MG63 (cell line): Measurements from ENCODE around the gene HOXC4. TPM values are rescaled to one million over a fixed set of nuclear protein-coding genes. Genes with fewer than 3 reads are reported as not detected.

ENCODE experiments used
- DNase-seq: peaks from one replicate; pipeline ENCODE4 v3.0.0-alpha.2; 2020
- H3K27me3 ChIP-seq: fragments of 250-450 bp; sonication (Bioruptor Pico); 2 replicates; pipeline ENCODE4 v1.5.1; 2020; ENCODE audit warnings: mild to moderate bottlenecking, moderate library complexity
- H3K36me3 ChIP-seq: fragments of 250-450 bp; sonication (Bioruptor Pico); 2 replicates; pipeline ENCODE4 v1.5.1; 2020; ENCODE audit warnings: mild to moderate bottlenecking, moderate library complexity
- H3K4me3 ChIP-seq: fragments of 250-450 bp; sonication (Bioruptor Pico); 2 replicates; pipeline ENCODE4 v1.5.1; 2020; ENCODE audit warnings: mild to moderate bottlenecking, moderate library complexity
- H3K9me3 ChIP-seq: fragments of 250-450 bp; sonication (Bioruptor Pico); 2 replicates; pipeline ENCODE4 v1.5.1; 2020; ENCODE audit warnings: mild to moderate bottlenecking, moderate library complexity
- total RNA-seq: library from RNA; depleted of rRNA; stranded (reverse); fragments of >200 nt; shearing (Covaris generic); gene quantifications from 2 replicates; pipeline ENCODE4 v1.2.3, GENCODE V29; 2014; ENCODE audit warnings: low replicate concordance; rRNA removed

Gene HOXC4
- total RNA-seq = 2.3 and 5.2 TPM in 2 replicates

DNA sequence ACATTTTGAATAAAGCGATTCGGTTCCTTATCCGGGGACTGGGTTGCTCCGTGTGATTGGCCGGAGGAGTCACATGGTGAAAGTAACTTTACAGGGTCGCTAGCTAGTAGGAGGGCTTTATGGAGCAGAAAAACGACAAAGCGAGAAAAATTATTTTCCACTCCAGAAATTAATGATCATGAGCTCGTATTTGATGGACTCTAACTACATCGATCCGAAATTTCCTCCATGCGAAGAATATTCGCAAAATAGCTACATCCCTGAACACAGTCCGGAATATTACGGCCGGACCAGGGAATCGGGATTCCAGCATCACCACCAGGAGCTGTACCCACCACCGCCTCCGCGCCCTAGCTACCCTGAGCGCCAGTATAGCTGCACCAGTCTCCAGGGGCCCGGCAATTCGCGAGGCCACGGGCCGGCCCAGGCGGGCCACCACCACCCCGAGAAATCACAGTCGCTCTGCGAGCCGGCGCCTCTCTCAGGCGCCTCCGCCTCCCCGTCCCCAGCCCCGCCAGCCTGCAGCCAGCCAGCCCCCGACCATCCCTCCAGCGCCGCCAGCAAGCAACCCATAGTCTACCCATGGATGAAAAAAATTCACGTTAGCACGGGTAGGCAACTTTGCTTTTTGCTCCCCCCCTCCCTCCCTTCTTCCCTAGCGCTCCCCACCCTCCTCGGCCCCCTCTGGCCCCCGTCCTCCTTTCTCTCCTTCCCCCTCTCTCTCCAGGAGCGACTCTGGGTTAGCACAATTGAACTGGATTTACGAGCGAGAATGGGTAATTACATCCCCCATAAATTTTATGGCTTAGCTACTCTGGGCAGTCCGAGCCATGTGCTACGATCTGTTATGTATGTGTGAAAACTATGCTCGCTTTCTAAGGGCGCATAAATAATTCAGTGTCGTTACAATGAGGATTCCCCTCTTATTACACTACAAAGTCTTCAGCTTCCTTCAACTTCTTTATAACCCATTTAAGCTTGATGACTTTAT, at the start of gene HOXC4:
Gene HOXC4 (plus strand): TSS at position 85 of the 991 bp plus-strand sequence. CDS start 88 bp downstream, at position 173.
- no peaks in the 10 kb centered on the region; the same call in 1 of the 2 replicates for H3K36me3 ChIP-seq
- H3K4me3 ChIP-seq = peak within 1 kb of the TSS; percentile 39
- no peak for DNase-seq
- no peaks in the 10 kb centered on the region for H3K9me3 ChIP-seq
- no peaks in the 10 kb centered on the region for H3K27me3 ChIP-seq

DNA sequence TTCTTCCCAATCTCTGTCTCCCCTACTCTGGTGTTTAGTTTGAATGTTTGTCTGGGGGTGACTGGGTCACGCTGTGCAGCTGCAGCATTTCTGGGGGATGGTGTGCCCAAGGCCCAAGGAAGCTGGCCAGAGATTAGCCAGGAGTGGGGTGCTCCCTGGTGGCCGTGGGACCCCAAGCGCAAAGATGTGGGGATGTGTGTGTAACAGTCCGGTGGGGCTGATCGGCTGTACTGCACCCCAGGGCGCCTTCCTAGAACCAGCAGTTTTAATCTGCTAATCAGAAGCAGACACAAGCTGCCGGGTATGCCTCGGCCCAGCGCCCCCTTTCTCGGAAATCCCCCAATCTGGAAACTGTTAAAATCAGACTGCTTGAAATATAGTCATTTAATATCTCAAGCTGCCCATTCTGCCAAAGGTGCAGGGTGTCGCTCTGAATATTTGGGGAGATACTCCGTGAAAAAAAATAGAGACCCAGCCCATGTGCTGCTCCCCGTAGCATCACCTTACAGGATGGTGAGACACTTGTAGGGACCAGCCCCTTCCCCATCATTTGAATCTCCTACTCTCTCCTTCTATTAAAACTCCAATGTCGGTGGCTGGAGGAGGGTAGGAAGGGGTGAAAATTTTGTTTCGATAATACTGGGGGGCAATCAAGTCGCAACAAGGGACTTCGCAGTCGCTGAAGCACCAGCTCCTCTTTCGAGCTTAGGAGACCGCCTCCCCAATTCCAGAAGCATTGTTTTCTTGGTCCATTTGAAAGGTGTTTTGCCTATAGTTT, 49.4 kb upstream of the HOXC4 start:
- Histone ChIP-seq H3K27me3 (no peaks in the 10 kb centered on the region), H3K36me3 (peaks cover 15% of the 10 kb centered on the region), H3K4me3 (no peak overlapping the region), H3K9me3 (no peaks in the 10 kb centered on the region)
- DNase-seq = no peak

DNA sequence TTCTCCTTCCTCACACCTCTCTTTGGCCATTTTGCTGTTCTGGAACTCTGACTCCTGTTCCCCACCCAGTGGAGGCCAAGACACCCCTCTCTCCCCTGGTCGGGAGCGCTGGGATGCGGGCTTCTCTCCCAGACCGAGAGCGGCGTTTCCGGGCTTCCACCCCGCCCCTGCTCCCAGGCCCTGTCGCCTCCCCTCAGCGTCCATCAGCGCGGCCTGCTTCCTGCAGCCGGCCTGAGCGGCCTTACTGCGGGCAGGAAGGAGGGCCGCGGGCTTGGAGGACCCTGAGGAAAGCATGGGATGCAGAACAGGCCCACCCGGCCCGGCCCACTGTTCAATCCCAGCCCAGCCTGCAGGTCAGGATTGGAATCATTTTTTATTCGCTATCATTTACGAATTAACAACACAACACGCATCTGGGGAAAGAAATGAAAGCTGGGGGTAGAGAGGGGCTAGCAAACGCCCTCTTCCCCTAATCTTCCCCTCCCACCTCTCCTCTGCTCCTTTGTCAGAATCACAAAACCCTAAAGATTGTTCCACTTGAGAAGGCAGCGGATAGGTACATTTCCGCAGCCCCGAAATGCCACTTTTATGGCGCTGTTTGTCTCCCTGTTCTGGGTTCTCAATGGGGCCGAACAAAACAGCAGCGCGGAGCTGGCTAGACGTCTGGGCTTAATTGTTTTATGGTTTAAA, 48.6 kb upstream of the HOXC4 start:
- Histone ChIP-seq H3K4me3 (no peak overlapping the region), H3K27me3 (no peaks in the 10 kb centered on the region), H3K9me3 (no peaks in the 10 kb centered on the region), H3K36me3 (peaks cover 15% of the 10 kb centered on the region)
- DNase-seq = no peak

DNA sequence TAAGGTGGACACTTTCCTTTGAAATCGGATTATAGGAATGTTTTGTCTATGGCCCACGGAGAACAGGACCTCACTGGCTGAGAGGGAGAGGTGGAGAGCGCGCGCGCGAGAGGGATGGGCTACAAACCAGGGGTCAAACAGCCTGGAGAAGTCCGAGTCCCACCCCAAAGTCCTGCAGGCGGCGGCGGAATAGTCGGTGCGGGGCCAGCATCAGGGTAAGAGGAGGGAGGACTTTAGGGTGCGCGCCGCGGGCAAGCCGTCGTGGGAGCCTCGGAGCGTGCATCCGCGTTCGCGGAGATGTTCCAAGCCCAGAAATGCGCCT, 48.1 kb upstream of the HOXC4 start:
- H3K27me3 ChIP-seq = no peaks in the 10 kb centered on the region
- H3K4me3 ChIP-seq = no peak overlapping the region

DNA sequence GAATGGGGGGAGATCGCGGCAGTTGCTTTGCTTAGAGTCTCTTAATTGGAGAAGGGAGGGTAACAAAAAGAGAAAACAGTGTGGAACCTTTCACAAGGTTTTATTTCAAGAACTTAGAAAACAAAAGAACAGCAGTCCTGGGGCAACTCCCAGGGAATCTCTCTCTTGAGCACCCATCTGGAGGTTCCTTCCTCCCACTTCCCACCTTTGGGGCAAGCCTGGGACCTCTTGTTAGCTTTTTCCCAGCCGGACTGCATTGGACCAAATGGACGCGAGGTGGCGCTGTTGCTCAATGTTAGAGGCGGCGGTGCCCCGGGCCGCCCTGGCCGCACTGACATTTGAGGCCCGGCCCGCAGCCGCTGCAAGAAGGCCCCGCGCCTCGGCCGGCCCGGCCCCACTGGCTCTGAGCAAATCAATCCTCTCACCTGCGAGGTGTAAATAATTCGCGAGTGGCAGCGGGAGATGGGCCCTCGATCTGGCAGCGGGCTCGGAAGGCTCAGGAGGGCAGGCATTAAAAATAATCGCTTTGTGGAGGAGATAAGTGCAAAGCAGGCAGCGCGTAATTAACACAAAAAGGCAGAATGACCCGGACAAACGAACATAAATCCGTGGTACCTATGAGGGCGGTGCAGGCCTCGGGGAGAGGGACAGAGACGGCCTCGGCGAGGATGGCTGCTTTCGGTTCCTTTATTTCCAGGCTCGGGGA, 47.6 kb upstream of the HOXC4 start:
- no peak overlapping the region; the same call in 1 of the 2 replicates for H3K4me3 ChIP-seq
- H3K36me3 ChIP-seq = peaks cover 16% of the 10 kb centered on the region
- no peaks in the 10 kb centered on the region for H3K9me3 ChIP-seq
- peak; percentile 77 for DNase-seq
- no peaks in the 10 kb centered on the region for H3K27me3 ChIP-seq

More for the DNA sequence above, 48.1 kb upstream of the HOXC4 start:
- Histone ChIP-seq H3K9me3 (no peaks in the 10 kb centered on the region), H3K36me3 (peaks cover 15% of the 10 kb centered on the region)
- no peak for DNase-seq

DNA sequence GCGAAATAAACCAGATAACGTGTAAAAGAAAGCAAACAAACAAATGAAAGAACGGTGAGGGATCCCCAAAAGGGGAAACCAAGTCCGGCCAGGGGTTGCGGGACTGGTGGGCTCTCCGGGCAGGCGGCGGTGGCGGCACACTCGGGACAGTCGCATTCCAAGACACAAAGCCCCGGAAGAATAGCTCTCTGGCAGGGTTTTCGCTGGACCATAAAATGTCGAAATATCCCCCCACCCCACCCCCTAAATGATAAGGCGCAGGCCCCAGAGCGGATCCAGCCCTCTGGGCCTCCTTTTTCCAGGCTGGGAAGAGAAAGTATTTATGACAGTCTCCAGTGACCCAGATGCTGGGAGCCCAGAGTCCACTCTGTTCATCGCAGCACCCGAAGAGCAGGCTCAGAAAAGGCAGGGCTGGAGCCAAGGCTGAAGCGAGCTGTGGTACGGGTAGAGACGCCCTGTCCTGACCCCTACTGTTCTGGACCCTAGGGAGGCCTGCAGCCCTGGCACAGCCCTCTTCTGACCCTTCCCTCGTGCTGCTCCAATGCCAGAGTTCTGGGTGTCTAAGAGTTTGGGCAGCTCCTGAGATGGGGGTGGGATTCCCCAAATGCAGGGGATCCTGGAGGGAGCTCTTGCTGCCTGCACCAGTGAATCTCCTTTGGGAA, 46.9 kb upstream of the HOXC4 start:
- no peaks in the 10 kb centered on the region for H3K9me3 ChIP-seq
- DNase-seq = no peak
- H3K27me3 ChIP-seq = no peaks in the 10 kb centered on the region
- peaks cover 22% of the 10 kb centered on the region for H3K36me3 ChIP-seq
- no peak overlapping the region for H3K4me3 ChIP-seq

DNA sequence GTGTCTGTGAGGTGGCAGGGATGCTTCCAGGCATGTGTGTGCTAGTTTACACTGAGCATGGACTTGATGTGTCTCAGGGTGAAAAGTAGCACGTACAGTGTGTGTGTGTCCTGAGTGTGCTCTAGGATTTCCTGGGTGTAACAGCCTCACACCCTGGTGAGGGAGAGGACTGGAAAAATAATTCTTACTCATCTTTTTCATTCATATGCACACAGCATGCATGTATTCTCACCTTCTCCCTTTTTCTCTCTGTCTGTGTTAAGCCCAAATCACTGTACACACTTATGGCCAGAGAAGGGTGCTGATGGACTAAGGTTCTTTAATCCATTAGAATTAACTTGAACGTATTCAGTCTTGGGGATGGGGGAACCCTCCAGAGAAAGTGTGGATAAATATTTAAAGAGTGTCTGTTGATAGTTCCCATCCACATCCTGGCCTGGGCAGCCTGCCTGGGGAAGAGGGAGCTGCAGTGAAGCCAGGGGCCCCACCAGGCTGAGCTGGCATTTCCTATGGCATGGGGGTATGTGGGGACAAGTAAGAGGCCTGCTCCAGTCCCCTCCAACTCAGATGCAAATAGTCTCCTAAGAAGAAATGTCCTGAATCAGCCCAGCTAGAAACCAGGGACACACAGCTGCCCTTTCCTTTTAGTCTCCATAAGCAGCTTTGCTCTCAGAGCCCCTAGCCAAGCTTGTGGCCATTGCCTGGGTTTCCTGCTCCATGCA, 45.9 kb upstream of the HOXC4 start:
- Histone ChIP-seq H3K27me3 (no peaks in the 10 kb centered on the region), H3K4me3 (no peak overlapping the region), H3K36me3 (peaks cover 15% of the 10 kb centered on the region), H3K9me3 (no peaks in the 10 kb centered on the region)
- no peak for DNase-seq

DNA sequence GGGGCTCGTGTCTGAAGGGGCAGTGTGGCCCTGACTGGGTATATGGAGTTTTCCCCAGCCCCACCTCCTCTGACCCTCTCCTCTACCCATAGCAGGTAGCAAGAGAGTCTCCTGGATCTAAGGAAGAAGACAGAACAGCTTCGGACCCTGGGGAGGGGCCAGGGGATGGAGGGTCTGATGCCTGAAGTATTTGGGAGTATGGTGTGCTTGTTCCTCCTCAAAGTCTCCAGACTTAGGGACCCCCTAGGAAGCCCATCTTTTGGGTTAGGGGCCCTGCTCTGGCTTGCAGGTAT, 45.4 kb upstream of the HOXC4 start:
- Histone ChIP-seq H3K4me3 (peak overlapping the region; percentile 58; the same call in 1 of the 2 replicates), H3K9me3 (no peaks in the 10 kb centered on the region), H3K36me3 (peaks cover 17% of the 10 kb centered on the region), H3K27me3 (no peaks in the 10 kb centered on the region)
- no peak for DNase-seq

DNA sequence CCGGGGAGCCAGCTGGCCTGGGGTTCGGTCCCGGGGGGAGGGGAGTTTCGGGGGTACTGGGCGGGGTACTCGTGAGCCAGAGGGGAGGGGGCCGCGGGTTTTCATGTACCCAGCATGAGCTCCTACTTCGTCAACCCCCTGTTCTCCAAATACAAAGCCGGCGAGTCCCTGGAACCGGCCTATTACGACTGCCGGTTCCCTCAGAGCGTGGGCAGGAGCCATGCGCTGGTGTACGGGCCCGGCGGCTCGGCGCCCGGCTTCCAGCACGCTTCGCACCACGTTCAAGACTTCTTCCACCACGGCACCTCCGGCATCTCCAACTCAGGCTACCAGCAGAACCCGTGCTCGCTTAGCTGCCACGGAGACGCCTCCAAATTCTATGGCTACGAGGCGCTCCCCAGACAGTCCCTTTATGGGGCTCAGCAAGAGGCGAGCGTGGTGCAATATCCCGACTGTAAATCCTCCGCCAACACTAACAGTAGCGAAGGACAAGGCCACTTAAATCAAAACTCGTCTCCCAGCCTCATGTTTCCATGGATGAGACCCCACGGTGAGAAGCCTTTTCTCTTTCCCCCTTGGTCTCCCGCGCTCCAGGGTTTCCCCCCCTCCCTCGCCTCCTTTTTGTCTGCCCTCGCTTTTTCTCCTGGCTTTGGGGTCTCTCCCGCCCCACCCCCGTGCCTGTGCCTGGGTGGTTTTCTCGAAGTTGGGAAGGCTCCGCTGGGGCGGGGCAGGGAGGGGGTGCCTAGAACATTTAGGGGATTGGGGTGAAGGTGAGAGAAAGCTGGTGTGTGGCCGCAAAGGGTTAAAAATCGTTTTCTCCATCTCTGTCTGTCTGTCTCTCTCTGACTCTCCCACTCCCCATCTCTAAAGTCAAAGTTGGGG, 44.2 kb upstream of the HOXC4 start:
- Histone ChIP-seq H3K36me3 (peaks cover 17% of the 10 kb centered on the region), H3K4me3 (peak overlapping the region; percentile 58), H3K9me3 (no peaks in the 10 kb centered on the region), H3K27me3 (no peaks in the 10 kb centered on the region)
- peak; percentile 44 for DNase-seq

DNA sequence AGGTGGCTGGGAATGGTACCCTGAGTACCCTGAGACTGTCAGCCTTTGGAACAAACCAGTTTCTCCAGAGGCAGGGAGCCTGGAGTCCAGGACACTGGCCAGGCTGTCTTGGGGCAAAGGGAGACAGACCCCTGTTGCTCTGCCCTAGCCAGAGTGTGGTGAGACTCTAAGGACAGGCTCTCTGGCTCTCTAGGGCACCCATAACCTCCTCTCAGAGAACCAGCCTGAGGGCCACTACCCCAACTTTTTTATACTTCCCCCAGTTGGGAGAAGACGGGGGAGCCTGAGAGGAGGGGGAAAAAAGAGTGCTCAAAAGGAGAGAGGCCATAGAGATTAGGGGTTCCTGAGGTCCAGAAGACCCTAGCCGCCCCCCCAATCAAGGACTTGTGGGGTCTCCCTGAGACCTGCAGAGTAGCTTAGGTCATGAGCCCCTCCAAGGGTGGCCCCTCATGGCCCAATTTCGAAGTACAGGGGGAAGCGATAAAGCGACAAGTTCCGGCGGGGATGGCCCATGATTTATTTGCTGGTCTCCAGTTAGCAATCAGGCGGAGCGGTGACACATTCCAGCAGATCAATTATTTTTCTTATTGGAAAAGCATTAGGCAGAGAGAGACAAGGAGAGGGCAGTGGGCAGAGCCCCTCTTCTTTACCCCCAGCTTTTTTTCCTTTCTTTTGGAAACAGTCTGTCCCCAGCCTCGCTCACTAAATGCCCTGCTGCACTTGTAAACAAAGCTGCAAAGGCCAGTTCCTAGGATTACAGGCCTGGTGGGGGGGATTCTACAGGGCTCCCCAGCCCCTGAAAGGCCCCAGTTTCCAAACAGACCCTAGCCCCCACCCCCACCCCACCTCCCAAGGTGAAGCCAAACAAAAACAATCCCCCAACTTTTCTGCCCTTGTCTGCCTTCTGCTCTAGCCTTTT, 43.3 kb upstream of the HOXC4 start:
- peaks cover 17% of the 10 kb centered on the region for H3K36me3 ChIP-seq
- no peaks in the 10 kb centered on the region for H3K27me3 ChIP-seq
- H3K9me3 ChIP-seq = no peaks in the 10 kb centered on the region
- no peak for DNase-seq
- H3K4me3 ChIP-seq = peak overlapping the region; percentile 58

DNA sequence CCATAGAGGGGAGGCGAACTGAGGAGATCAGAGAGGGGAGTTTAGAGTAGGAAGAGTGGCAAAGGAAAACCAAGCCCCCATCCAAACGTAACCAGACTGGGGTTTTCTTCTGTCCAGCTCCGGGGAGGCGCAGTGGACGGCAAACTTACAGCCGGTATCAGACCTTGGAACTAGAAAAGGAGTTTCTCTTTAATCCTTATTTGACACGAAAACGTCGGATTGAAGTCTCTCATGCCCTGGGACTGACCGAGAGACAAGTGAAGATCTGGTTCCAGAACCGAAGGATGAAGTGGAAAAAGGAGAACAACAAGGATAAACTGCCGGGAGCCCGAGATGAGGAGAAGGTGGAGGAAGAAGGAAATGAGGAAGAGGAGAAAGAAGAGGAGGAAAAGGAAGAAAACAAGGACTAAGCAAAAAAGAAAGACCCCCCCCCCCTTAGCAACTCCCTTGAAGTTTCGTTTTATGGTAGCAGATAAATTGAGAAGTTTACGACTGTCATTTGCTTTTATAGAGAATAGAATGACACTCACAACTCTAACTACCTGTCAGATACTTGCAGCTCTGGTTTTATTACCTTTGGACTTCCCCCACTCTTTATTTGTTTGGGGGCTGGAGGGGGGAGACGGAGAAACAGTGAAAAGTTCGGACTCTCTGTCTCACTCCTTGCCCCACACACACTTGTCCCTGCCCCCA, 42.5 kb upstream of the HOXC4 start:
- peak overlapping the region; percentile 58 for H3K4me3 ChIP-seq
- H3K36me3 ChIP-seq = peaks cover 14% of the 10 kb centered on the region
- no peaks in the 10 kb centered on the region for H3K9me3 ChIP-seq
- no peaks in the 10 kb centered on the region for H3K27me3 ChIP-seq
- no peak for DNase-seq

DNA sequence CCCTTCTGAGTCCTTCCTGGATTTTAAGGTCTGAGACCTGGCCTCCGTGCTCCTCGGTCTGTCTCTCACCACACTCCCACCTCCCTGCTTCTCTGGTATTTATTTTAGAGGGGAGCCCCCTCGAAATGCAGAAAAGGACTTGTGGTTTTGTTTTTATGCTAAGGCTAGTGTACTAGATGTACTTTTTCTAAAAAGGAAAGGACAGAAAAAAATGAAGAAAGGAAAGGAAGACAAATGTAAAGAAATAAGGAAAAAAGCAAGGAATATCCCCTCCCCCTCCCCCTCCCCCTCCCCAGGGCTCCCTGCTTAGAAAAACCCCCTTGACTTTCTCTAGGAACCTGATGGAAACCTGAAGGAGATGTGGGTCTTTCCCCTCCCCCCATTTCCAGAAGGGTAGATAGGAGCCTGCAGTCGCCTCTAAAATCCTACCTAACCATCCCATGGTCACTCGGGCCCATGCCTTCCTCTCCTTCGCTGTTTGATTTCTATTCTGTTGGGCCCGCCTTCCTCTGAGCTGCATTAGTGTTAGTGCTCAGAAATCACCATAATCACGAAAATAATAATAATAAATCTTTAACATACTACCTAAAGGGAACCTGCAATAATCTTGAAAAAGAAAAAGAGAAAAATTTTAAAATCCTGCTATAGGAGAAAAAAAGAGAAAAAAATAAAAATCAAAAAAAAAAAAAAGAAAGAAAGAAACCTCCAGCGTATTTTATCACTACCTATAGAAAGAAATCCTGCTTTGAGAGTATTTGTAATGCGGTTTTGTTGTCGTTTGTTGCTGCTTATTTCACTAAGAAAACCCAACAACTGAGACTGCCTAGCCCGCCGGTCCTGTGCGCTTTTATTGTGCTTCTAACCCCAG, 41.7 kb upstream of the HOXC4 start:
- Histone ChIP-seq H3K27me3 (no peaks in the 10 kb centered on the region), H3K4me3 (peak overlapping the region; percentile 58)
- DNase-seq = no peak

More for the DNA sequence above, 41.7 kb upstream of the HOXC4 start:
- peaks cover 12% of the 10 kb centered on the region for H3K36me3 ChIP-seq
- no peaks in the 10 kb centered on the region for H3K9me3 ChIP-seq
